ENCODE measurements around the gene ABCB8. TPM values are rescaled to one million over a fixed set of nuclear protein-coding genes. Genes with fewer than 3 reads are reported as not detected.

The ABCB8 gene
- total RNA-seq, 4 donors from 2014 or later = 13.2 to 33.0 (median 18.8) TPM

DNA sequence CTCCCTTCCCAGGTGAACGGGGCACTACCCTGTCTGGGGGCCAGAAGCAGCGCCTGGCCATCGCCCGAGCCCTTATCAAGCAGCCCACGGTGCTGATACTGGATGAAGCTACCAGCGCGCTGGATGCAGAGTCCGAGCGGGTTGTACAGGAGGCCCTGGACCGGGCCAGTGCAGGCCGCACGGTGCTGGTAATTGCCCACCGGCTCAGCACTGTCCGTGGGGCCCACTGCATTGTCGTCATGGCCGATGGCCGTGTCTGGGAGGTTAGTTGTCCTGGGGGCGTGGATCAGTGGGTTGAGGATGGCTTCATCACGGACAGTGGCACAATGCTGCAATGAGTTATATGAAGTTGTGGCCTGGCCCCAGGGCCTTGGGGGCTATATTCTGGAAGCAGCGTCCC, 15.7 kb downstream of the ABCB8 start:
- Histone ChIP-seq H3K27ac (no peak overlapping the region), H3K4me1 (peaks cover 0 to 25% (median 9%) of the 10 kb centered on the region in 3 donors), H3K36me3 (peaks cover 0 to 60% of the 10 kb centered on the region in 2 donors), H3K9me3 (no peaks in the 10 kb centered on the region), H3K4me3 (no peak overlapping the region), H3K27me3 (no peaks in the 10 kb centered on the region)
- no CpG with 5 or more reads among the region's 20 CpGs for WGBS, 2 donors (ENCODE audit: low coverage in 1 of 2)
- TF ChIP-seq POLR2A (IDR thresholded peaks at IDR 0.05) (no peak), CTCF (IDR thresholded peaks at IDR 0.05) (no peak), EP300 (IDR thresholded peaks at IDR 0.05) (no peak), POLR2AphosphoS5 (IDR thresholded peaks at IDR 0.05) (no peak)
- ATAC-seq = no peak

GRCh38 chr7:151045262-151045661, 17.0 kb downstream of the ABCB8 start:
- no peaks in the 10 kb centered on the region for H3K9me3 ChIP-seq
- peaks cover 0 to 14% (median 5%) of the 10 kb centered on the region in 3 donors for H3K4me1 ChIP-seq
- no peak for ATAC-seq
- no peak overlapping the region for H3K4me3 ChIP-seq
- no CpG with 5 or more reads among the region's 11 CpGs for WGBS, 2 donors (ENCODE audit: low coverage in 1 of 2)
- H3K27ac ChIP-seq = no peak overlapping the region
- H3K27me3 ChIP-seq = no peaks in the 10 kb centered on the region
- peaks cover 0 to 60% of the 10 kb centered on the region in 2 donors for H3K36me3 ChIP-seq
- TF ChIP-seq EP300 (IDR thresholded peaks at IDR 0.05) (no peak), POLR2A (IDR thresholded peaks at IDR 0.05) (no peak), POLR2AphosphoS5 (IDR thresholded peaks at IDR 0.05) (no peak), CTCF (IDR thresholded peaks at IDR 0.05) (no peak)

- Histone ChIP-seq H3K36me3 (peaks cover 0 to 55% of the 10 kb centered on the region in 2 donors), H3K4me3 (no peak overlapping the region), H3K27me3 (peaks cover 5% of the 10 kb centered on the region), H3K27ac (no peak overlapping the region), H3K4me1 (peaks cover 0 to 19% (median 7%) of the 10 kb centered on the region in 3 donors), H3K9me3 (no peaks in the 10 kb centered on the region)
- ATAC-seq = no peak
- WGBS, 2 donors (ENCODE audit: low coverage in 1 of 2) = 76 to 90% methylated on average over 2 to 4 of the region's 9 CpGs
- TF ChIP-seq POLR2AphosphoS5 (IDR thresholded peaks at IDR 0.05) = no peak
- no peak for TF ChIP-seq POLR2A (IDR thresholded peaks at IDR 0.05)
- no peak for TF ChIP-seq CTCF (IDR thresholded peaks at IDR 0.05)
- TF ChIP-seq EP300 (IDR thresholded peaks at IDR 0.05) = no peak
These were observed 17.7 kb downstream of the ABCB8 start for GRCh38 chr7:151045967-151046366.

GRCh38 chr7:151046603-151047573, 18.6 kb downstream of the ABCB8 start:
- H3K4me3 ChIP-seq = no peak overlapping the region
- peaks cover 7% of the 10 kb centered on the region for H3K27me3 ChIP-seq
- no peak for ATAC-seq
- H3K36me3 ChIP-seq = peaks cover 0 to 49% of the 10 kb centered on the region in 2 donors
- no peaks in the 10 kb centered on the region for H3K9me3 ChIP-seq
- peaks cover 0 to 27% (median 13%) of the 10 kb centered on the region in 3 donors for H3K4me1 ChIP-seq
- no peak overlapping the region for H3K27ac ChIP-seq
- TF ChIP-seq POLR2A (IDR thresholded peaks at IDR 0.05) = no peak
- no peak for TF ChIP-seq EP300 (IDR thresholded peaks at IDR 0.05)
- TF ChIP-seq CTCF (IDR thresholded peaks at IDR 0.05) = no peak
- no peak for TF ChIP-seq POLR2AphosphoS5 (IDR thresholded peaks at IDR 0.05)
- 33 to 37% methylated on average over 2 to 3 of the region's 14 CpGs for WGBS, 2 donors (ENCODE audit: low coverage in 1 of 2)
